Mucosa of rectum (tissue), 2 donors: ENCODE measurements around the gene OLFML2A.

Experiments used
- H3K27ac ChIP-seq, 2 donors: one replicate each; pipeline ENCODE4 v1.7.0; 2013; ENCODE audit warnings: inconsistent platforms in 2 of 2, low read depth in 2 of 2, low read length in 2 of 2
- H3K27me3 ChIP-seq, 2 donors: one replicate each; pipeline ENCODE4 v1.7.0; 2013; ENCODE audit warnings: low read length in 2 of 2; ENCODE audit not compliant: control insufficient read depth in 2 of 2, insufficient read depth in 2 of 2
- H3K36me3 ChIP-seq, 2 donors: one replicate each; pipeline ENCODE4 v1.7.0; 2013; ENCODE audit warnings: low read length in 2 of 2; ENCODE audit not compliant: control insufficient read depth in 2 of 2, insufficient read depth in 2 of 2
- H3K4me1 ChIP-seq, 2 donors: one replicate each; pipeline ENCODE4 v1.7.0; 2013; ENCODE audit warnings: low read length in 2 of 2, mild to moderate bottlenecking in 1 of 2; ENCODE audit not compliant: control insufficient read depth in 2 of 2, insufficient read depth in 2 of 2
- H3K4me3 ChIP-seq, 2 donors: one replicate each; pipeline ENCODE4 v1.7.0; 2013; ENCODE audit warnings: low read length in 2 of 2
- H3K9ac ChIP-seq, 2 donors: one replicate each; pipeline ENCODE4 v1.7.0; 2013; ENCODE audit warnings: low read length in 2 of 2, low read depth in 1 of 2, mild to moderate bottlenecking in 1 of 2
- H3K9me3 ChIP-seq, 2 donors: one replicate each; pipeline ENCODE4 v1.7.0; 2013; ENCODE audit warnings: low read length in 2 of 2; ENCODE audit not compliant: control insufficient read depth in 2 of 2
- donor health status: healthy.
- donor health status: Normal muscosa, but diverticular disease.

Gene OLFML2A

GRCh38 chr9:124859803-124860581 lies 83.1 kb downstream of the OLFML2A start:
- H3K27ac ChIP-seq, result no peak overlapping the region
- H3K36me3 ChIP-seq, result peaks cover 35 to 40% of the 10 kb centered on the region in 2 donors
- peaks cover 11 to 12% of the 10 kb centered on the region in 2 donors for H3K4me1 ChIP-seq
- H3K9me3 ChIP-seq, result no peaks in the 10 kb centered on the region
- H3K9ac ChIP-seq, result peak overlapping the region; percentile 79 to 85
- no peaks in the 10 kb centered on the region for H3K27me3 ChIP-seq
- H3K4me3 ChIP-seq, result peak overlapping the region; percentile 84 to 98

DNA sequence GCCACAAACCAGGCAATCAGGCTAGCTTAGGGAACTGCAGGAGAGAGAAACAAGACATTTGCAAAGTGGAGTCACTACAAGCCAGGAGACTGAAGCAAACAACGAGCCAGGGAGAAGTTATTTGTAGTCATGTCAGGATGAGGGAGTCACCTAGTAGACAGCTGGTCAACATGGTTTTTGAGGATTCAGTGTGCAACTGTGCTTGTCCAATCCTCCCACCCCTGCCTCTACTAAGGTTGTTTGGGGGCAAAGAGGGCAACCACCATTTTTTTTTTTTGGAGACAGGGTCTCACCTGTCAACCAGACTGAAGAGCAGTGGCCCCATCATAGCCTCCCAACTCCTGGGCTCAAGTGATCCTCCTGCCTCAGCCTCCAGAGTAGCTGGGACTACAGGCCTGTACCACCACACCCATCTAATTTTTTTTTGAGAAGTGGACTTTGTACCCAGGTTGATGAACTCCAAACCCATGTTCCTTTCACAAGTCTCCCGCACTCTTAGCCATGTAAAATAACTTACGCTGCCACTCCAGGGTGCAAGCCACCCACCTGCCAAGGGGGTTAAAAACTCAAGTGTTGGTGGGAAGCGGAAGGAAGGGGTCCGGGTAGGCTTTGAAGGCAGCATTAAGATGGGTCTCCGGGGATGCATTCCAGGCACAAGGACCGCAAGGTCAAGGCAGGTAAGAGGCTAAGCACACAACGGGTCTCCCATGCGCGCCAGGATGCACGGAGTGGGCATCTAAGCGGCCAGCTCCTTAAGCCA lies 83.8 kb downstream of the OLFML2A start:
- no peaks in the 10 kb centered on the region for H3K27me3 ChIP-seq
- peaks cover 11 to 12% of the 10 kb centered on the region in 2 donors for H3K4me1 ChIP-seq
- peaks cover 35 to 40% of the 10 kb centered on the region in 2 donors for H3K36me3 ChIP-seq
- no peaks in the 10 kb centered on the region for H3K9me3 ChIP-seq
- H3K4me3 ChIP-seq, result peak overlapping the region; percentile 84 to 98
- peak overlapping the region in 1 of 2 donors; percentile 92 for H3K27ac ChIP-seq
- H3K9ac ChIP-seq, result peak overlapping the region; percentile 79 to 85

- peaks cover 11 to 12% of the 10 kb centered on the region in 2 donors for H3K4me1 ChIP-seq
- no peaks in the 10 kb centered on the region for H3K9me3 ChIP-seq
- H3K36me3 ChIP-seq, result peaks cover 35 to 40% of the 10 kb centered on the region in 2 donors
- H3K9ac ChIP-seq, result peak within 1 kb of the TSS; percentile 85 to 93
- H3K27ac ChIP-seq, result peak within 1 kb of the TSS; percentile 92 to 93
- H3K27me3 ChIP-seq, result no peaks in the 10 kb centered on the region
- peak within 1 kb of the TSS; percentile 84 to 98 for H3K4me3 ChIP-seq
Measured at GRCh38 chr9:124861342-124862229, 84.7 kb downstream of the OLFML2A start, which contains the start of the genes ARPC5L and RPL35. Gene ARPC5L, plus strand, starts transcription at chr9:124862130. Its CDS starts 7,161 bp downstream, at chr9:124869291. Gene RPL35, minus strand, starts transcription at chr9:124861957. Its CDS starts 45 bp downstream, at chr9:124861912.

DNA sequence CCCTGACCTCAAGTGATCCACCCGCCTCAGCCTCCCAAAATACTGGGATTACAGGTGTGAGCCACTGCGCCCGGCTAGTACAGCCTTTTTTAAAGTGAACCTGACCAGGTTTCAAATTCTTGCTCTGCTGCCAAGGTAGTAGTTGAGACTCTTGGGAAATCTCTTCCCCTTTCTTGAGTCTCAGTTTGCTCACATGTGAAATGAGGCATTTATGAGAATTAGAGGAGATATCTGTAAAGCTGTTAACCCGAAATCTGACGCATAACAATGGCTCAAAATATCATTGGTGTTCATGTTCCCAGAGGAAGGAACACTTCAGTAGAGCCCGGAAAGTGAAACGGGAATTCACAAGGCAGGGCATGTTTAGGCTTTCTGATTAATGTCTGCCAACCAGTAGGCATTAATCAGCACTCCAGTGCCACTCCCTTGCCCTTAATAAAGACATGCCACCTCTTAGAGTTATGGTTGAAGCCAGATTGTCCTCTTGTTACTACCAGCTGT lies 86.5 kb downstream of the OLFML2A start:
- no peak overlapping the region for H3K9ac ChIP-seq
- H3K27me3 ChIP-seq, result no peaks in the 10 kb centered on the region
- peaks cover 18 to 20% of the 10 kb centered on the region in 2 donors for H3K4me1 ChIP-seq
- peak overlapping the region in 1 of 2 donors; percentile 18 for H3K27ac ChIP-seq
- H3K9me3 ChIP-seq, result no peaks in the 10 kb centered on the region
- no peak overlapping the region for H3K4me3 ChIP-seq
- H3K36me3 ChIP-seq, result peaks cover 21 to 23% of the 10 kb centered on the region in 2 donors
